ENCODE results near the gene PARD3. TPM values are rescaled to one million over a fixed set of nuclear protein-coding genes. Genes with fewer than 3 reads are reported as not detected.
"Not testable (repeated sequence)": the region's sequence is repeated elsewhere in the genome, so short reads cannot be mapped to it uniquely, and the experiment has no call there.

PARD3 gene
- total RNA-seq, 1 donor from 2014 or later: 97.8 TPM

DNA sequence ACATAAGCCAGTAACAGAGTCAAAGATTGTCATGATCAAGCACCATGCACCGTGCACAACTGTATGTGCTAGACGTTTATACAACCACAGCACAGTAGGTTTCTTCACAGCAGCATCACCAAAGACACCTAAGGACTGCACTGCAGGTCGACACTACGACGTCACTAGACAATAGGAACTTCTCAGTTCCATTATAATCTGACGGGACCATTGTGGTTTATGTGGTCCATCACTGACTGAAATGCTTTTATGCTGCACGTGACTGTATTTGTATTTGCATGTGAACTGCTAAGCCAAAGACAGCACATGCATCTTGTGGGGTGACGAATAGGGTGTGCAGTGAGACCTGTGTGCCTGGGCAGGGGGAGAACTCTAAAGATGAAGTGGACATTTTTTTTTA lies 164.9 kb downstream of the PARD3 start:
- no peak overlapping the region for H3K4me3 ChIP-seq (ENCODE audit: low read depth, low read length)
- no peak for DNase-seq (ENCODE audit: low read depth)
- TF ChIP-seq, protein P1, sequence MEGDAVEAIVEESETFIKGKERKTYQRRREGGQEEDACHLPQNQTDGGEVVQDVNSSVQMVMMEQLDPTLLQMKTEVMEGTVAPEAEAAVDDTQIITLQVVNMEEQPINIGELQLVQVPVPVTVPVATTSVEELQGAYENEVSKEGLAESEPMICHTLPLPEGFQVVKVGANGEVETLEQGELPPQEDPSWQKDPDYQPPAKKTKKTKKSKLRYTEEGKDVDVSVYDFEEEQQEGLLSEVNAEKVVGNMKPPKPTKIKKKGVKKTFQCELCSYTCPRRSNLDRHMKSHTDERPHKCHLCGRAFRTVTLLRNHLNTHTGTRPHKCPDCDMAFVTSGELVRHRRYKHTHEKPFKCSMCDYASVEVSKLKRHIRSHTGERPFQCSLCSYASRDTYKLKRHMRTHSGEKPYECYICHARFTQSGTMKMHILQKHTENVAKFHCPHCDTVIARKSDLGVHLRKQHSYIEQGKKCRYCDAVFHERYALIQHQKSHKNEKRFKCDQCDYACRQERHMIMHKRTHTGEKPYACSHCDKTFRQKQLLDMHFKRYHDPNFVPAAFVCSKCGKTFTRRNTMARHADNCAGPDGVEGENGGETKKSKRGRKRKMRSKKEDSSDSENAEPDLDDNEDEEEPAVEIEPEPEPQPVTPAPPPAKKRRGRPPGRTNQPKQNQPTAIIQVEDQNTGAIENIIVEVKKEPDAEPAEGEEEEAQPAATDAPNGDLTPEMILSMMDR (conservative IDR thresholded peaks at IDR 0.05; ENCODE audit: low read depth, low read length): no peak

- TF ChIP-seq, protein P1 (conservative IDR thresholded peaks at IDR 0.05; ENCODE audit: low read depth, low read length): no peak
- no peak for DNase-seq (ENCODE audit: low read depth)
- H3K4me3 ChIP-seq (ENCODE audit: low read depth, low read length): no peak overlapping the region
Measured at GRCh38 chr10:34649385-34649784, 165.7 kb downstream of the PARD3 start.

DNA sequence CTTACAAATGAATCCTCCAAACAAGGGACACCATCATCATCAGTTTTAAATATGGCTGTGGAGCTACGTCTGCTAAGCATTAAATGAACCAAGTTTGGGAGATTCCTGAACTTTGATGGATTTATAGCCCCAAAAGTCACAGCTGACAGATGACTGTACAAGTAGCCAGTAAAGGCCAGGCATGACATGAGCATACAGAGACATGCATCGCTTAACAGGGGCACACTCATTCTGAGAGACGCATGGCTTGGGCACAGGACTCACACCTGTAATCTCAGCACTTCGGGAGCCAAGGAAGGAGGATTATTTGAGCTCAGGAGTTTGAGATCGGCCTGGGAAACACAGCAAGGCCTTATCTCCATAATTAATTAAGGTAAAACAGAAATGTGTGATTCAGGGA lies 166.2 kb downstream of the PARD3 start:
- DNase-seq (ENCODE audit: low read depth): no peak
- no peak overlapping the region for H3K4me3 ChIP-seq (ENCODE audit: low read depth, low read length)
- TF ChIP-seq, protein P1 (conservative IDR thresholded peaks at IDR 0.05; ENCODE audit: low read depth, low read length): no peak

DNA sequence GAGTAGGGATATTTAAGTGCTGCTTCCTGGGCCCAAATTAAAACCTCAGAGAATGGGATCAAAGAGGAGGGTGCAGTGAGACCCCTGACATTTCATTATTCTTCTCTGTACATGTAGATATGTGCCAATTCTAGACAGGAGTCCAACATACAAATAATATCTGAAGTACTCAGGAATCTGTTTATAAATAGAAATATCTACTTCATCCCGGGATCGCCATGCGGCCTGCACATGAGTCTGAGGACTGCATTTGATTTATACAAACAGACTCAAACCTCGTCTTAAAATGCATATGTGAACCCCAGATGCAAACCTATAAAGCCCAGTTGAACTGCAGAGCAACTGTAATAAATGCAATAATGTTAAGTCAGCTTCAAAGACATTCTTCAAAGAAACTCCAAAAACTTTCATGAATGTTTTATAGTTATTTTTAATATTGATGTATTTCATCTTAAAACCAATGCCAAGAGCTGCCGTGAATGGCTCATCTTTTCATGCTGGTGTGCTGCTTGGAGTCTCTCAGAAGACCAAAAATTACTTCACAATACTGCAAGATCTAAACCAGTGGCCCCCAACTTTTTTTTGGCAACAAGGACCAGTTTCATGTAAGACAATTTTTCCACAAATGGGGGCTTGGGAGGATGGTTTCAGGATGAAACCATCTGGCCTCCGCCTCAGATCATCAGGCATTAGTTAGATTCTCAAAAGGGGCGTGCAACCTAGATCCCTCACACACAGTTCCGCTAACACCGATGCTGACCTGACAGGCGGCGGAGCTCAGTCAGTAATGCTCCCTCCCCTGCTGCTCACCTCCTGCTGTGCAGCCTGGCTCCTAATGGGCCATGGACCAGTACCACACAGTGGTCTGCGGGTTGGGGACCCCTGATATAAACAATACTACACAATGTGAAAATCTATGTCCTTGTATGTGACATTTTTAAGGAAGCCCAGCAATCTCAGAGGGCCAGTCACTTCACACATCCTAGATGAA lies 166.9 kb downstream of the PARD3 start:
- TF ChIP-seq, protein P1 (conservative IDR thresholded peaks at IDR 0.05; ENCODE audit: low read depth, low read length): no peak

GRCh38 chr10:34647160-34647559 lies 167.9 kb downstream of the PARD3 start:
- TF ChIP-seq, protein P1 (conservative IDR thresholded peaks at IDR 0.05; ENCODE audit: low read depth, low read length): no peak
- no peak for DNase-seq (ENCODE audit: low read depth)
- no peak overlapping the region for H3K4me3 ChIP-seq (ENCODE audit: low read depth, low read length)

More for the DNA sequence above, 166.9 kb downstream of the PARD3 start:
- no peak overlapping the region for H3K4me3 ChIP-seq (ENCODE audit: low read depth, low read length)
- no peak for DNase-seq (ENCODE audit: low read depth)

DNA sequence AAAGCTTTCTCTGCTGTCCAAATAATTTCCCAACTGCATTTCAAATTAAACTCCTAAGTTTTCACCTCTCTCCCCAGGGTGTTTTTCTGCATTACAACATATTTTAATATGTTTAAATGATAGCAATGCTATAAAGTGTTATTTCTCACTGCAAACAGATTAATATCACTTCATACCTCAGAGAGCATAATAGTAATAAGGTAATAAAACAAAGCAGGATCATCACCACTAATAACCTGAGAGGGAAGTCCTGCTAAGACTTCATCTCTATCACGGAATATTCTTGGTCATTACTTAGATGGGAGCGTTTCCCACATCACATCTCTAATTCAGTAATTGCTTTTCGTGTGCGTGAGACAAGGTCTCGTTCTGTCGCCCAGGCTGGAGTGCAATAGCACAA lies 168.8 kb downstream of the PARD3 start:
- TF ChIP-seq, protein P1 (conservative IDR thresholded peaks at IDR 0.05; ENCODE audit: low read depth, low read length): no peak
- H3K4me3 ChIP-seq (ENCODE audit: low read depth, low read length): no peak overlapping the region
- DNase-seq (ENCODE audit: low read depth): no peak

GRCh38 chr10:34644815-34645214 lies 170.3 kb downstream of the PARD3 start:
- DNase-seq (ENCODE audit: low read depth); H3K4me3 ChIP-seq (ENCODE audit: low read depth, low read length): not testable (repeated sequence)
